Endothelial cell of umbilical vein (primary cell): ENCODE measurements around the gene NEUROD1.

Source experiments
- CTCF ChIP-seq, 2 donors: IDR thresholded peaks; 1 replicate in 1 of 2; 2 replicates in 1 of 2; pipeline ENCODE4 v1.5.1; 2011; ENCODE audit warnings: low read length in 2 of 2, mild to moderate bottlenecking in 2 of 2, moderate library complexity in 2 of 2, control low read depth in 1 of 2, inconsistent platforms in 1 of 2, low read depth in 1 of 2; ENCODE audit not compliant: insufficient read depth in 1 of 2; ENCODE audit errors: extremely low read depth in 1 of 2
- EZH2 ChIP-seq: IDR thresholded peaks from 2 replicates; pipeline ENCODE4 v1.6.1; 2012; ENCODE audit warnings: borderline replicate concordance, low read depth, mild to moderate bottlenecking, moderate library complexity, low read length, inconsistent platforms; ENCODE audit not compliant: severe bottlenecking
- FOS ChIP-seq: IDR thresholded peaks from 2 replicates; pipeline ENCODE4 v1.6.1; 2011; ENCODE audit warnings: mild to moderate bottlenecking, low read length, moderate library complexity, borderline replicate concordance; ENCODE audit not compliant: insufficient read depth
- MYC ChIP-seq: IDR thresholded peaks from one replicate; pipeline ENCODE4 v1.6.1; 2011; ENCODE audit warnings: mild to moderate bottlenecking, low read depth, low read length
- POLR2A ChIP-seq: IDR thresholded peaks from 2 replicates; pipeline ENCODE4 v1.6.1; 2012; ENCODE audit warnings: low read depth, mild to moderate bottlenecking, control low read depth, low read length

GRCh38 chr2:181690860-181691259, 10.5 kb upstream of the NEUROD1 start:
- TF ChIP-seq CTCF (IDR thresholded peaks at IDR 0.05; ENCODE audit: extremely low read depth in 1 of 2, insufficient read depth in 1 of 2, low read depth in 1 of 2, low read length in 2 of 2) (no peak), MYC (no peak), EZH2 (no peak), FOS (no peak), POLR2A (no peak)
